HepG2 (cell line): Measurements from ENCODE around the gene IER2. TPM values are rescaled to one million over a fixed set of nuclear protein-coding genes. Genes with fewer than 3 reads are reported as not detected.

ENCODE experiments used
- ARID2 ChIP-seq: sonication (generic); formaldehyde crosslinking; IDR thresholded peaks from 2 replicates; pipeline ENCODE4 v1.8.1; 2022; ENCODE audit warnings: mild to moderate bottlenecking, missing genetic modification reagents, borderline replicate concordance
- ATF1 ChIP-seq: IDR thresholded peaks from 2 replicates; pipeline ENCODE4 v1.6.1; 2016; ENCODE audit warnings: mild to moderate bottlenecking, control low read depth
- FOXK2 ChIP-seq: fragments of 450-650 bp; IDR thresholded peaks from 2 replicates; pipeline ENCODE4 v1.6.1; 2016
- HDAC6 ChIP-seq: fragments of 200-600 bp; sonication (generic); IDR thresholded peaks from 2 replicates; pipeline ENCODE4 v1.7.0; 2017; ENCODE audit warnings: mild to moderate bottlenecking, antibody characterized with exemption, low read length, low read depth
- HNF4G ChIP-seq, 2 experiments: sonication (generic) in 1 of 2; formaldehyde crosslinking in 1 of 2; IDR thresholded peaks; 2 replicates each; pipeline versions ENCODE4 v1.4.0 to v1.6.1; 2011 to 2020; ENCODE audit warnings: borderline replicate concordance in 2 of 2, low read depth in 2 of 2, mild to moderate bottlenecking in 2 of 2, low read length in 1 of 2, missing genetic modification reagents in 1 of 2, moderate library complexity in 1 of 2
- MTA1 ChIP-seq: sonication (generic); formaldehyde crosslinking; IDR thresholded peaks from 2 replicates; pipeline ENCODE4 v1.4.0; 2020; ENCODE audit warnings: missing genetic modification reagents, mild to moderate bottlenecking, borderline replicate concordance
- PAX8 ChIP-seq: sonication (generic); formaldehyde crosslinking; IDR thresholded peaks from 2 replicates; pipeline ENCODE4 v1.8.0; 2022; ENCODE audit warnings: mild to moderate bottlenecking, missing genetic modification reagents, borderline replicate concordance
- RAD51 ChIP-seq: fragments of 450-650 bp; IDR thresholded peaks from 2 replicates; pipeline ENCODE4 v1.6.1; 2016; ENCODE audit warnings: borderline replicate concordance
- SSRP1 ChIP-seq: IDR thresholded peaks from 2 replicates; pipeline ENCODE4 v1.6.1; 2016; ENCODE audit warnings: control low read depth
- TBL1XR1 ChIP-seq: fragments of 150-350 bp; IDR thresholded peaks from 2 replicates; pipeline ENCODE4 v1.6.1; 2014; ENCODE audit warnings: borderline replicate concordance, low read length; ENCODE audit not compliant: partially characterized antibody
- TEF ChIP-seq: sonication (generic); formaldehyde crosslinking; IDR thresholded peaks from 2 replicates; pipeline ENCODE4 v1.5.0; 2020; ENCODE audit warnings: missing genetic modification reagents
- ZNF121 ChIP-seq: sonication (generic); formaldehyde crosslinking; IDR thresholded peaks from 2 replicates; pipeline ENCODE4 v1.5.0; 2020; ENCODE audit warnings: mild to moderate bottlenecking, missing genetic modification reagents
- ZNF878 ChIP-seq: sonication (generic); formaldehyde crosslinking; IDR thresholded peaks from 2 replicates; pipeline ENCODE4 v1.8.1; 2023; ENCODE audit warnings: mild to moderate bottlenecking, missing genetic modification reagents, moderate library complexity
- polyA plus RNA-seq, 8 experiments: library from polyadenylated mRNA; depleted of rRNA in 3 of 8; stranded (reverse) in 7 of 8; unstranded in 1 of 8; fragments of >200 nt; fragmentation: Illumina TruSeq in 4 of 8; extraction: Trizol in 4 of 8; gene quantifications; 2 replicates each; pipeline versions ENCODE4 v1.2.1 to v1.2.3, GENCODE V29; 2011 to 2016; ENCODE audit warnings: low read depth in 4 of 8, missing spikeins in 1 of 8, mixed read lengths in 1 of 8; ENCODE audit not compliant: insufficient read depth in 1 of 8
- total RNA-seq, 5 experiments: library from RNA; depleted of rRNA; stranded (reverse); fragments of >200 nt; fragmentation: Illumina TruSeq; extraction: Trizol; gene quantifications; 2 replicates each; pipeline ENCODE4 v1.2.3, GENCODE V29; 2016; ENCODE audit warnings: low read depth in 1 of 5
- TF ChIP-seq, protein P1 (sequence below): sonication (generic); formaldehyde crosslinking; IDR thresholded peaks from 2 replicates; pipeline ENCODE4 v1.4.0; 2020; ENCODE audit warnings: missing genetic modification reagents, mild to moderate bottlenecking, borderline replicate concordance
- TF ChIP-seq, protein P2 (sequence below): sonication (generic); formaldehyde crosslinking; IDR thresholded peaks from 2 replicates; pipeline ENCODE4 v1.5.1; 2020; ENCODE audit warnings: missing genetic modification reagents, mild to moderate bottlenecking, borderline replicate concordance
- TF ChIP-seq, protein P3 (sequence below): sonication (generic); formaldehyde crosslinking; IDR thresholded peaks from 2 replicates; pipeline ENCODE4 v1.8.0; 2022; ENCODE audit warnings: missing genetic modification reagents, mild to moderate bottlenecking, moderate library complexity, borderline replicate concordance
- TF ChIP-seq, protein P4 (sequence below): sonication (generic); formaldehyde crosslinking; IDR thresholded peaks from 2 replicates; pipeline ENCODE4 v1.5.0; 2020; ENCODE audit warnings: missing genetic modification reagents

Gene IER2
- total and polyA plus RNA-seq, 2 of the 13 experiments (the other 11 are each of a cell fraction or from before 2014, with no cell fraction given), result 10.1 to 14.3 TPM

DNA sequence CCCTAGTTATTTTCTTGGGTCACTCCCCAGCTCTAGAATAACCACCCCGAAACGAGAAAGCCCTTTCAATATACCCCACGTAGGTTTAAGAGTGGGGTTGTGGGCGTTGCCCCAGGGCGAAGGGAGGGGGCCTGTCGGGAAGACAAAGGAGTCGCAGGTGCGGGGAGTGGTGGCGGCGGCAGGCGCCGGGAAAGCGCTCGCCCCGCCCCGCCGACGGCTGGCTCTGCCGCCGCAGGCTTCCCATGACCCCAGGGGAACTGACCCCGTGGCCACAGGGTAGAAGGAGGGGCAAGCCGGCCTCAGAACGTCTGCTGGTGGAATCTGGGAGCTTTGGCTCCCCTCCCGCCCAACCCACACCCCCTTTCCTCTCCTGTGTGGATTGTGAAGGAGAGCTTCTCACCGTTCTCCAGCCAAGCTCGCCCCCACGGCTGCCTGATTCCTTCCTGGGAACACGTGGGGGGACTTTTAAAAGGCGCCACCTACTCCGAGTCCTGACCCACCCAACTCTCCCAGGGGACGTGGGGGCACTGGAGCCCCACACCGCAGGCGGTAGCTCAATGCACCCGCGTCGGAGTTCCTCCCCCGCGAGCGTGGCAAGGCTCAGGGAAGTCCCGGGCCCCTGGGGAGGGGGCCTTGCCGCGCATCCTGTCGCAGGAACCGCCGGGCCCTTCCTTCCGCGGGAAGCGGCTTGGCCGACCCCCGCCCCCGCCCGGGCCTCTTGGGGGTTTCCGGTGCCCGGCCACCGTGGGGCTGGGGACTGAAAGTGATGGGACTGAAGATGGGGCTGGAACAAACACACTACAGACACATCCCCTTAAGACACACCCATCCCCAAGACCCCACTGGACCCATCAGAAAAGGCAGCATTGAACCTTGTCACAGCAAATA is 5.5 kb downstream of the IER2 start (continued):
- TF ChIP-seq HNF4G (IDR thresholded peaks at IDR 0.05; ENCODE audit: borderline replicate concordance, low read depth, low read length) (no peak), HNF4G (CRISPR knock-in tag; IDR thresholded peaks at IDR 0.05; ENCODE audit: borderline replicate concordance, low read depth) (no peak; the same call in 1 of the 2 replicates), ZNF121 (no peak), FOXK2 (no peak), HDAC6 (no peak), ZNF878 (CRISPR knock-in tag) (no peak), ATF1 (CRISPR knock-in tag) (no peak), PAX8 (CRISPR knock-in tag) (no peak), SSRP1 (CRISPR knock-in tag) (no peak), ARID2 (CRISPR knock-in tag) (no peak), MTA1 (CRISPR knock-in tag) (no peak), RAD51 (no peak), TBL1XR1 (peak; percentile 25), TEF (CRISPR knock-in tag) (no peak)
- TF ChIP-seq, protein P1, sequence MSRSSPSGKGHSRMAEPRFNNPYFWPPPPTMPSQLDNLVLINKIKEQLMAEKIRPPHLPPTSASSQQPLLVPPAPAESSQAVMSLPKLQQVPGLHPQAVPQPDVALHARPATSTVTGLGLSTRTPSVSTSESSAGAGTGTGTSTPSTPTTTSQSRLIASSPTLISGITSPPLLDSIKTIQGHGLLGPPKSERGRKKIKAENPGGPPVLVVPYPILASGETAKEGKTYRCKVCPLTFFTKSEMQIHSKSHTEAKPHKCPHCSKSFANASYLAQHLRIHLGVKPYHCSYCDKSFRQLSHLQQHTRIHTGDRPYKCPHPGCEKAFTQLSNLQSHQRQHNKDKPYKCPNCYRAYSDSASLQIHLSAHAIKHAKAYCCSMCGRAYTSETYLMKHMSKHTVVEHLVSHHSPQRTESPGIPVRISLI, result no peak
- TF ChIP-seq, protein P2, sequence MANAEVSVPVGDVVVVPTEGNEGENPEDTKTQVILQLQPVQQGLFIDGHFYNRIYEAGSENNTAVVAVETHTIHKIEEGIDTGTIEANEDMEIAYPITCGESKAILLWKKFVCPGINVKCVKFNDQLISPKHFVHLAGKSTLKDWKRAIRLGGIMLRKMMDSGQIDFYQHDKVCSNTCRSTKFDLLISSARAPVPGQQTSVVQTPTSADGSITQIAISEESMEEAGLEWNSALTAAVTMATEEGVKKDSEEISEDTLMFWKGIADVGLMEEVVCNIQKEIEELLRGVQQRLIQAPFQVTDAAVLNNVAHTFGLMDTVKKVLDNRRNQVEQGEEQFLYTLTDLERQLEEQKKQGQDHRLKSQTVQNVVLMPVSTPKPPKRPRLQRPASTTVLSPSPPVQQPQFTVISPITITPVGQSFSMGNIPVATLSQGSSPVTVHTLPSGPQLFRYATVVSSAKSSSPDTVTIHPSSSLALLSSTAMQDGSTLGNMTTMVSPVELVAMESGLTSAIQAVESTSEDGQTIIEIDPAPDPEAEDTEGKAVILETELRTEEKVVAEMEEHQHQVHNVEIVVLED (CRISPR knock-in tag), result 0 out of 2 replicates have a peak, but pooled peaks have one; percentile 21
- TF ChIP-seq, protein P3, sequence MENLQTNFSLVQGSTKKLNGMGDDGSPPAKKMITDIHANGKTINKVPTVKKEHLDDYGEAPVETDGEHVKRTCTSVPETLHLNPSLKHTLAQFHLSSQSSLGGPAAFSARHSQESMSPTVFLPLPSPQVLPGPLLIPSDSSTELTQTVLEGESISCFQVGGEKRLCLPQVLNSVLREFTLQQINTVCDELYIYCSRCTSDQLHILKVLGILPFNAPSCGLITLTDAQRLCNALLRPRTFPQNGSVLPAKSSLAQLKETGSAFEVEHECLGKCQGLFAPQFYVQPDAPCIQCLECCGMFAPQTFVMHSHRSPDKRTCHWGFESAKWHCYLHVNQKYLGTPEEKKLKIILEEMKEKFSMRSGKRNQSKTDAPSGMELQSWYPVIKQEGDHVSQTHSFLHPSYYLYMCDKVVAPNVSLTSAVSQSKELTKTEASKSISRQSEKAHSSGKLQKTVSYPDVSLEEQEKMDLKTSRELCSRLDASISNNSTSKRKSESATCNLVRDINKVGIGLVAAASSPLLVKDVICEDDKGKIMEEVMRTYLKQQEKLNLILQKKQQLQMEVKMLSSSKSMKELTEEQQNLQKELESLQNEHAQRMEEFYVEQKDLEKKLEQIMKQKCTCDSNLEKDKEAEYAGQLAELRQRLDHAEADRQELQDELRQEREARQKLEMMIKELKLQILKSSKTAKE (CRISPR knock-in tag), result peak; percentile 88
- TF ChIP-seq, protein P4, sequence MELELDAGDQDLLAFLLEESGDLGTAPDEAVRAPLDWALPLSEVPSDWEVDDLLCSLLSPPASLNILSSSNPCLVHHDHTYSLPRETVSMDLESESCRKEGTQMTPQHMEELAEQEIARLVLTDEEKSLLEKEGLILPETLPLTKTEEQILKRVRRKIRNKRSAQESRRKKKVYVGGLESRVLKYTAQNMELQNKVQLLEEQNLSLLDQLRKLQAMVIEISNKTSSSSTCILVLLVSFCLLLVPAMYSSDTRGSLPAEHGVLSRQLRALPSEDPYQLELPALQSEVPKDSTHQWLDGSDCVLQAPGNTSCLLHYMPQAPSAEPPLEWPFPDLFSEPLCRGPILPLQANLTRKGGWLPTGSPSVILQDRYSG (CRISPR knock-in tag), result no peak
